ENCODE results near the gene SAMM50.

DNA sequence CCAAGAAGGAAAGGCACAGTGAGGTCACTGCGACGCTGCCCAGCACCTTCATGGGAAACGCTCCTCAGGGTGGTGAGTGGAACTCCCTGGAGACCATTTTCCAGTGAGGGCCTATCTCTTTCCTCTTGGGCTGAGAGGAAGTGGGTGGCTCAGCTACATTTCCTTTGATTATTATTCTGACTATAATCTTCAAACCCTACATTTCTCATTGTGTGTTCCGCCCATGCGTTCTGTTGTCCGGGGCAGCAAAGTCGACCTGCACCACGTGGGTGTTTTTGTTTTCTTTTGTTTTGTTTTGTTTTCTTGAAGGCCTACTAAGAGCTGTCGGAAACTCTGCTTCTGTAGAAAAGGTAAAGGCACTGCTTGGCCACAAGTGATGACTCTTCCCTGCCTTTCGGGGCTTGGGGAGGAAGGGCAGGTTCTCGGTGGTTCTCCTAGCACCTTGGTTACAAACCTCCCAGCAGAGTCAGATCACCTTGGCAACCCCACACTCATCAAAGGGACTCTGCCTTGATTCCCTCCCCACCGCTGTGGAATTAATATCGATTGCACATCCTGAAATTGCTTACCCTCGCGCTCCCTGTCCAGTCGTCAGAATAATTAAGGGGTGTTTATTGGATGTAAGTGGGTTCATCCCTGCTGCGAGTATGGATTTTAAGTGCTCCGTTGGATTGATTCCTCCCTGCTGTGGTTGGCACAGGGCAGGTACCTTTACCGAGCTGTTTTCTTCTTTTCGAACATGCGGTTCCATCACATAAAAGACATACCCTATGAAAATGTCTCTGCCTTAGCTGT is 76.1 kb downstream of the SAMM50 start:
- TF ChIP-seq POLR2A (IDR thresholded peaks at IDR 0.05) (no peak), EP300 (IDR thresholded peaks at IDR 0.05) (no peak)
- TF ChIP-seq, protein P1, sequence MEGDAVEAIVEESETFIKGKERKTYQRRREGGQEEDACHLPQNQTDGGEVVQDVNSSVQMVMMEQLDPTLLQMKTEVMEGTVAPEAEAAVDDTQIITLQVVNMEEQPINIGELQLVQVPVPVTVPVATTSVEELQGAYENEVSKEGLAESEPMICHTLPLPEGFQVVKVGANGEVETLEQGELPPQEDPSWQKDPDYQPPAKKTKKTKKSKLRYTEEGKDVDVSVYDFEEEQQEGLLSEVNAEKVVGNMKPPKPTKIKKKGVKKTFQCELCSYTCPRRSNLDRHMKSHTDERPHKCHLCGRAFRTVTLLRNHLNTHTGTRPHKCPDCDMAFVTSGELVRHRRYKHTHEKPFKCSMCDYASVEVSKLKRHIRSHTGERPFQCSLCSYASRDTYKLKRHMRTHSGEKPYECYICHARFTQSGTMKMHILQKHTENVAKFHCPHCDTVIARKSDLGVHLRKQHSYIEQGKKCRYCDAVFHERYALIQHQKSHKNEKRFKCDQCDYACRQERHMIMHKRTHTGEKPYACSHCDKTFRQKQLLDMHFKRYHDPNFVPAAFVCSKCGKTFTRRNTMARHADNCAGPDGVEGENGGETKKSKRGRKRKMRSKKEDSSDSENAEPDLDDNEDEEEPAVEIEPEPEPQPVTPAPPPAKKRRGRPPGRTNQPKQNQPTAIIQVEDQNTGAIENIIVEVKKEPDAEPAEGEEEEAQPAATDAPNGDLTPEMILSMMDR (IDR thresholded peaks at IDR 0.05), result no peak
